AG04450 (cell line): ENCODE measurements around the gene BAZ2B. TPM values are rescaled to one million over a fixed set of nuclear protein-coding genes. Genes with fewer than 3 reads are reported as not detected.

Experiments used
- CTCF ChIA-PET: fragments of 300-600, 350-600 bp; formaldehyde crosslinking; extraction: SDS; loops from one replicate; lab custom pipeline; 2022; ENCODE audit warnings: antibody characterized with exemption, inconsistent platforms; lab: Charles Lee
- POLR2A ChIA-PET: fragments of 350-600 bp; formaldehyde crosslinking; extraction: SDS; loops from one replicate; lab custom pipeline; 2021; ENCODE audit warnings: antibody characterized with exemption, inconsistent platforms; lab: Yijun Ruan, JAX
- DNase-seq: peaks from one replicate; pipeline ENCODE4 v3.0.0-alpha.2; 2011; ENCODE audit warnings: low read depth, low spot score
- H3K27ac ChIP-seq: one replicate; pipeline ENCODE4 v1.5.1; 2012; ENCODE audit warnings: low read depth, low read length, control low read depth
- H3K27me3 ChIP-seq: one replicate; pipeline ENCODE4 v1.6.0; 2012; ENCODE audit warnings: low read length; ENCODE audit not compliant: control insufficient read depth, insufficient read depth
- H3K4me3 ChIP-seq: 2 replicates; pipeline ENCODE4 v1.5.1; 2011; ENCODE audit warnings: mild to moderate bottlenecking, low read depth, low read length, control low read depth
- H3K9me3 ChIP-seq: 2 replicates; pipeline ENCODE4 v1.5.1; 2012; ENCODE audit warnings: low read length; ENCODE audit not compliant: control insufficient read depth, insufficient read depth
- CTCF ChIP-seq: IDR thresholded peaks from 2 replicates; pipeline ENCODE4 v1.5.1; 2011; ENCODE audit warnings: low read depth, low read length, control low read depth, inconsistent platforms
- polyA plus RNA-seq: library from polyadenylated mRNA; depleted of rRNA; stranded (reverse); fragments of >200 nt; gene quantifications from 2 replicates; pipeline ENCODE4 v1.2.3, GENCODE V29; 2011

BAZ2B gene
- polyA plus RNA-seq, 1 experiment = 44.7 TPM

GRCh38 chr2:159584796-159585195 lies 31.6 kb downstream of the BAZ2B start:
- ChIA-PET POLR2A (no interaction called here), CTCF (no interaction called here)
- no peak for TF ChIP-seq CTCF
- no peaks in the 10 kb centered on the region for H3K27me3 ChIP-seq
- H3K27ac ChIP-seq = no peak overlapping the region
- no peaks in the 10 kb centered on the region for H3K9me3 ChIP-seq
- H3K4me3 ChIP-seq = no peak overlapping the region
- DNase-seq = no peak

- no peak overlapping the region for H3K4me3 ChIP-seq
- no peaks in the 10 kb centered on the region for H3K9me3 ChIP-seq
- TF ChIP-seq CTCF = no peak
- ChIA-PET POLR2A (no interaction called here), CTCF (no interaction called here)
- no peak for DNase-seq
- no peak overlapping the region for H3K27ac ChIP-seq
- H3K27me3 ChIP-seq = no peaks in the 10 kb centered on the region
Observed at GRCh38 chr2:159573846-159574606, 42.3 kb downstream of the BAZ2B start.

- Histone ChIP-seq H3K9me3 (no peaks in the 10 kb centered on the region), H3K4me3 (no peak overlapping the region), H3K27ac (no peak overlapping the region), H3K27me3 (no peaks in the 10 kb centered on the region)
- ChIA-PET CTCF (no interaction called here), POLR2A (no interaction called here)
- TF ChIP-seq CTCF = no peak
- no peak for DNase-seq
Observed at GRCh38 chr2:159573294-159573693, 43.1 kb downstream of the BAZ2B start.

- no peaks in the 10 kb centered on the region for H3K9me3 ChIP-seq
- no peak overlapping the region for H3K27ac ChIP-seq
- ChIA-PET CTCF (no interaction called here), POLR2A (no interaction called here)
- DNase-seq = no peak
- no peak for TF ChIP-seq CTCF
- H3K4me3 ChIP-seq = no peak overlapping the region
- no peaks in the 10 kb centered on the region for H3K27me3 ChIP-seq
Observed at GRCh38 chr2:159572459-159572858, 43.9 kb downstream of the BAZ2B start.

- POLR2A ChIA-PET = no interaction called here
- H3K27ac ChIP-seq = no peak overlapping the region
Observed at GRCh38 chr2:159571540-159572260, 44.6 kb downstream of the BAZ2B start.

More at GRCh38 chr2:159571540-159572260, 44.6 kb downstream of the BAZ2B start:
- no peak overlapping the region for H3K4me3 ChIP-seq
- TF ChIP-seq CTCF = no peak
- no peaks in the 10 kb centered on the region for H3K9me3 ChIP-seq
- CTCF ChIA-PET = no interaction called here
- DNase-seq = no peak
- H3K27me3 ChIP-seq = no peaks in the 10 kb centered on the region
